RWPE1 (cell line): ENCODE measurements around the gene AAMDC.
"Not testable (repeated sequence)": the region's sequence is repeated elsewhere in the genome, so short reads cannot be mapped to it uniquely, and the experiment has no call there.

Experiments
- CTCF ChIA-PET: fragments of 350-600 bp; sonication (Branson Sonifier 250); formaldehyde crosslinking; extraction: SDS; loops from one replicate; lab custom pipeline; 2021; lab: Yijun Ruan, JAX
- POLR2A ChIA-PET: fragments of 400-600 bp; formaldehyde crosslinking; extraction: SDS; loops from one replicate; lab custom pipeline; 2020; ENCODE audit warnings: antibody characterized with exemption; ENCODE audit not compliant: low non-redundant PET; lab: Yijun Ruan, JAX
- DNase-seq: peaks from one replicate; pipeline ENCODE4 v3.0.0; 2012; ENCODE audit warnings: low spot score
- H3K27ac ChIP-seq: fragments of 450-650 bp; 2 replicates; pipeline ENCODE4 v1.5.1; 2017
- CTCF ChIP-seq: fragments of 450-650 bp; conservative IDR thresholded peaks from 2 replicates; pipeline ENCODE4 v1.5.1; 2017; ENCODE audit warnings: low read depth, mild to moderate bottlenecking

Gene AAMDC

GRCh38 chr11:77876045-77876444 is 55.1 kb downstream of the AAMDC start:
- no peak for DNase-seq
- ChIA-PET CTCF (no interaction called here), POLR2A (no interaction called here)
- no peak overlapping the region for H3K27ac ChIP-seq
- TF ChIP-seq CTCF, result no peak

GRCh38 chr11:77878247-77878646 is 57.3 kb downstream of the AAMDC start:
- H3K27ac ChIP-seq, result not testable (repeated sequence)
- POLR2A ChIA-PET, result interaction anchor here (0.7 kb wide), 1 partner anchor 53 kb away, joined by 5 read pairs; no protein-coding TSS in a partner anchor
- CTCF ChIA-PET, result interaction anchor here (0.6 to 0.7 kb wide), 2 partner anchors 13 to 70 kb away, joined by 3 to 4 read pairs; no protein-coding TSS in a partner anchor
- DNase-seq, result peak; percentile 26

GRCh38 chr11:77879218-77879617 is 58.3 kb downstream of the AAMDC start:
- H3K27ac ChIP-seq, result no peak overlapping the region
- no peak for DNase-seq
- no peak for TF ChIP-seq CTCF
- ChIA-PET POLR2A (no interaction called here), CTCF (no interaction called here)

GRCh38 chr11:77882396-77882795 is 61.5 kb downstream of the AAMDC start:
- POLR2A ChIA-PET, result no interaction called here
- no peak overlapping the region for H3K27ac ChIP-seq
- no peak for TF ChIP-seq CTCF
- DNase-seq, result no peak
- CTCF ChIA-PET, result interaction anchor here (0.6 to 0.7 kb wide), 2 partner anchors 31 to 103 kb away, joined by 3 read pairs; no protein-coding TSS in a partner anchor

GRCh38 chr11:77883775-77884174 is 62.8 kb downstream of the AAMDC start:
- TF ChIP-seq CTCF, result no peak
- DNase-seq, result no peak
- ChIA-PET POLR2A (no interaction called here), CTCF (interaction anchor here (0.6 to 0.7 kb wide), 2 partner anchors 13 to 97 kb away, joined by 3 to 5 read pairs; no protein-coding TSS in a partner anchor)
- H3K27ac ChIP-seq, result no peak overlapping the region

- POLR2A ChIA-PET, result no interaction called here
- TF ChIP-seq CTCF, result no peak
- no peak overlapping the region for H3K27ac ChIP-seq
- CTCF ChIA-PET, result interaction anchor here (0.6 to 0.7 kb wide), 2 partner anchors 13 to 97 kb away, joined by 3 to 5 read pairs; no protein-coding TSS in a partner anchor
- DNase-seq, result no peak
These were observed 63.4 kb downstream of the AAMDC start for GRCh38 chr11:77884186-77884828.

- TF ChIP-seq CTCF, result no peak
- ChIA-PET POLR2A (no interaction called here), CTCF (no interaction called here)
- no peak overlapping the region for H3K27ac ChIP-seq
- no peak for DNase-seq
These were observed 63.9 kb downstream of the AAMDC start for GRCh38 chr11:77884829-77885190.
